ENCODE measurements around the gene TGFA. TPM values are rescaled to one million over a fixed set of nuclear protein-coding genes. Genes with fewer than 3 reads are reported as not detected.
"Not testable (repeated sequence)": the region's sequence is repeated elsewhere in the genome, so short reads cannot be mapped to it uniquely, and the experiment has no call there.

Gene TGFA
- total RNA-seq, 2 experiments from 2014 or later: not detected

- H3K36me3 ChIP-seq (ENCODE audit: insufficient read depth, low read length): no peaks in the 10 kb centered on the region
- no peak overlapping the region for H3K27ac ChIP-seq (ENCODE audit: low read depth, low read length, poor library complexity, severe bottlenecking)
- ChIA-PET CTCF (ENCODE audit: unreplicated experiment) (no interaction called here), POLR2A (interaction anchor here (0.6 to 0.7 kb wide), 2 partner anchors 177 to 1410 kb away, joined by 3 read pairs; no protein-coding TSS in a partner anchor)
- no peak overlapping the region for H3K4me2 ChIP-seq (ENCODE audit: low read length)
- intact Hi-C loops (cut with micrococcal nuclease; ENCODE audit: unreplicated experiment): no loop called here
- H3K4me3 ChIP-seq (ENCODE audit: low read depth, low read length, poor library complexity, severe bottlenecking): no peak overlapping the region
- DNase-seq (ENCODE audit: low spot score): no peak
- H4K20me1 ChIP-seq (ENCODE audit: insufficient read depth, low read length): no peaks in the 10 kb centered on the region
- no peaks in the 10 kb centered on the region for H3K9me2 ChIP-seq (ENCODE audit: insufficient read depth, low read length)
- H3K4me1 ChIP-seq (ENCODE audit: insufficient read depth, low read length, poor library complexity, severe bottlenecking): no peaks in the 10 kb centered on the region
- no peaks in the 10 kb centered on the region for H3K79me2 ChIP-seq (ENCODE audit: insufficient read depth, low read depth, low read length)
- BruUV-seq (replicated peaks): no TSS peak
- no peaks in the 10 kb centered on the region for H3K9me3 ChIP-seq (ENCODE audit: low read length)
- TF ChIP-seq CTCF (conservative IDR thresholded peaks at IDR 0.05; ENCODE audit: low read length) (no peak), EZH2phosphoT487 (IDR thresholded peaks at IDR 0.05; ENCODE audit: borderline replicate concordance, low read depth, low read length) (no peak)
- no peak overlapping the region for H2AFZ ChIP-seq (ENCODE audit: low read length)
Observed at GRCh38 chr2:70467237-70467636, 86.4 kb downstream of the TGFA start.

- H3K4me2 ChIP-seq (ENCODE audit: low read length); H3K9me2 ChIP-seq (ENCODE audit: insufficient read depth, low read length); H3K9me3 ChIP-seq (ENCODE audit: low read length); DNase-seq (ENCODE audit: low spot score); intact Hi-C loops (cut with micrococcal nuclease; ENCODE audit: unreplicated experiment); H3K4me1 ChIP-seq (ENCODE audit: insufficient read depth, low read length, poor library complexity, severe bottlenecking); BruUV-seq (replicated peaks); H3K27ac ChIP-seq (ENCODE audit: low read depth, low read length, poor library complexity, severe bottlenecking); H2AFZ ChIP-seq (ENCODE audit: low read length); CTCF ChIA-PET (ENCODE audit: unreplicated experiment); H3K79me2 ChIP-seq (ENCODE audit: insufficient read depth, low read depth, low read length); H3K36me3 ChIP-seq (ENCODE audit: insufficient read depth, low read length); H3K4me3 ChIP-seq (ENCODE audit: low read depth, low read length, poor library complexity, severe bottlenecking); H4K20me1 ChIP-seq (ENCODE audit: insufficient read depth, low read length): not testable (repeated sequence)
- POLR2A ChIA-PET: interaction anchor here (0.7 kb wide), 1 partner anchor 1411 kb away, joined by 3 read pairs; no protein-coding TSS in a partner anchor
Observed at GRCh38 chr2:70466647-70467046, 87.0 kb downstream of the TGFA start.

GRCh38 chr2:70463997-70464396 is 89.6 kb downstream of the TGFA start:
- intact Hi-C loops (cut with micrococcal nuclease; ENCODE audit: unreplicated experiment): no loop called here
- no peaks in the 10 kb centered on the region for H3K79me2 ChIP-seq (ENCODE audit: insufficient read depth, low read depth, low read length)
- H3K4me1 ChIP-seq (ENCODE audit: insufficient read depth, low read length, poor library complexity, severe bottlenecking): no peaks in the 10 kb centered on the region
- H4K20me1 ChIP-seq (ENCODE audit: insufficient read depth, low read length): no peaks in the 10 kb centered on the region
- no peak for TF ChIP-seq CTCF (conservative IDR thresholded peaks at IDR 0.05; ENCODE audit: low read length)
- no peak for TF ChIP-seq EZH2phosphoT487 (IDR thresholded peaks at IDR 0.05; ENCODE audit: borderline replicate concordance, low read depth, low read length)
- no peaks in the 10 kb centered on the region for H3K9me3 ChIP-seq (ENCODE audit: low read length)
- POLR2A ChIA-PET: no interaction called here
- no peak overlapping the region for H2AFZ ChIP-seq (ENCODE audit: low read length)
- H3K4me3 ChIP-seq (ENCODE audit: low read depth, low read length, poor library complexity, severe bottlenecking): no peak overlapping the region
- no peaks in the 10 kb centered on the region for H3K36me3 ChIP-seq (ENCODE audit: insufficient read depth, low read length)
- H3K4me2 ChIP-seq (ENCODE audit: low read length): no peak overlapping the region
- H3K9me2 ChIP-seq (ENCODE audit: insufficient read depth, low read length): no peaks in the 10 kb centered on the region
- no peak for DNase-seq (ENCODE audit: low spot score)
- H3K27ac ChIP-seq (ENCODE audit: low read depth, low read length, poor library complexity, severe bottlenecking): no peak overlapping the region
- no TSS peak for BruUV-seq (replicated peaks)
- CTCF ChIA-PET (ENCODE audit: unreplicated experiment): no interaction called here
